HG03378 (cell line): Measurements from ENCODE around the gene ZNF414.

ENCODE experiments used
- ATAC-seq: cut with Tn5 transposase; IDR thresholded peaks from one replicate; pipeline ENCODE4 v1.9.1; 2021; ENCODE audit warnings: mild to moderate bottlenecking, moderate library complexity; ENCODE audit not compliant: unreplicated experiment

ZNF414 gene

GRCh38 chr19:8491574-8491973 is 22.4 kb downstream of the ZNF414 start:
- no peak for ATAC-seq

- ATAC-seq: no peak
Measured at GRCh38 chr19:8490873-8491272, 23.1 kb downstream of the ZNF414 start.

- ATAC-seq: no peak
Measured at GRCh38 chr19:8490395-8490760, 23.6 kb downstream of the ZNF414 start.

GRCh38 chr19:8489561-8490394 is 24.2 kb downstream of the ZNF414 start:
- no peak for ATAC-seq

- ATAC-seq: no peak
Measured at GRCh38 chr19:8488365-8488764, 25.6 kb downstream of the ZNF414 start.

GRCh38 chr19:8487137-8487851 is 26.7 kb downstream of the ZNF414 start:
- no peak for ATAC-seq

GRCh38 chr19:8486661-8487136 is 27.3 kb downstream of the ZNF414 start:
- ATAC-seq: no peak

GRCh38 chr19:8485561-8486371 is 28.2 kb downstream of the ZNF414 start:
- no peak for ATAC-seq

- ATAC-seq: no peak
Measured at GRCh38 chr19:8484331-8484894, 29.6 kb downstream of the ZNF414 start.

- ATAC-seq: no peak
Measured at GRCh38 chr19:8483165-8483564, 30.8 kb downstream of the ZNF414 start.

GRCh38 chr19:8482696-8483095 is 31.3 kb downstream of the ZNF414 start:
- no peak for ATAC-seq

GRCh38 chr19:8481616-8482015 is 32.4 kb downstream of the ZNF414 start:
- ATAC-seq: no peak

GRCh38 chr19:8481201-8481600 is 32.8 kb downstream of the ZNF414 start:
- no peak for ATAC-seq

- no peak for ATAC-seq
Measured at GRCh38 chr19:8478598-8478997, 35.4 kb downstream of the ZNF414 start.

GRCh38 chr19:8477889-8478288 is 36.1 kb downstream of the ZNF414 start:
- ATAC-seq: no peak

GRCh38 chr19:8476524-8476923 is 37.4 kb downstream of the ZNF414 start:
- ATAC-seq: no peak

GRCh38 chr19:8475005-8475404 is 39.0 kb downstream of the ZNF414 start:
- ATAC-seq: no peak

- ATAC-seq: no peak
Measured at GRCh38 chr19:8473648-8474476, 40.1 kb downstream of the ZNF414 start.

GRCh38 chr19:8469613-8470368 is 44.2 kb downstream of the ZNF414 start:
- ATAC-seq: no peak
